ENCODE measurements around the gene AP1G2. TPM values are rescaled to one million over a fixed set of nuclear protein-coding genes. Genes with fewer than 3 reads are reported as not detected.

The AP1G2 gene
- total and polyA plus RNA-seq, 2 of the 13 experiments (the other 11 are each of a cell fraction or from before 2014, with no cell fraction given), result 96.9 to 611 TPM

- TF ChIP-seq REXO4 (CRISPR knock-in tag; IDR thresholded peaks at IDR 0.05; ENCODE audit: borderline replicate concordance), result no peak
- peak; percentile 95 for TF ChIP-seq SMAD3 (CRISPR knock-in tag; IDR thresholded peaks at IDR 0.05)
- TF ChIP-seq HNF4A (CRISPR knock-in tag; IDR thresholded peaks at IDR 0.05), result peak; percentile 90
- no peak for TF ChIP-seq CREBL2 (CRISPR knock-in tag; IDR thresholded peaks at IDR 0.05; ENCODE audit: borderline replicate concordance)
- TF ChIP-seq ZNF792 (CRISPR knock-in tag; IDR thresholded peaks at IDR 0.05), result peak; percentile 94
- TF ChIP-seq ZNF530 (CRISPR knock-in tag; IDR thresholded peaks at IDR 0.05; ENCODE audit: low read depth), result no peak
- peak; percentile 37; the same call in 1 of the 2 replicates for TF ChIP-seq SP5 (CRISPR knock-in tag; IDR thresholded peaks at IDR 0.05; ENCODE audit: borderline replicate concordance, low read depth)
- TF ChIP-seq, protein P1, sequence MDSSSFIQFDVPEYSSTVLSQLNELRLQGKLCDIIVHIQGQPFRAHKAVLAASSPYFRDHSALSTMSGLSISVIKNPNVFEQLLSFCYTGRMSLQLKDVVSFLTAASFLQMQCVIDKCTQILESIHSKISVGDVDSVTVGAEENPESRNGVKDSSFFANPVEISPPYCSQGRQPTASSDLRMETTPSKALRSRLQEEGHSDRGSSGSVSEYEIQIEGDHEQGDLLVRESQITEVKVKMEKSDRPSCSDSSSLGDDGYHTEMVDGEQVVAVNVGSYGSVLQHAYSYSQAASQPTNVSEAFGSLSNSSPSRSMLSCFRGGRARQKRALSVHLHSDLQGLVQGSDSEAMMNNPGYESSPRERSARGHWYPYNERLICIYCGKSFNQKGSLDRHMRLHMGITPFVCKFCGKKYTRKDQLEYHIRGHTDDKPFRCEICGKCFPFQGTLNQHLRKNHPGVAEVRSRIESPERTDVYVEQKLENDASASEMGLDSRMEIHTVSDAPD (CRISPR knock-in tag; IDR thresholded peaks at IDR 0.05), result no peak
- peak; percentile 95 for TF ChIP-seq POGZ (CRISPR knock-in tag; IDR thresholded peaks at IDR 0.05)
- no peak for TF ChIP-seq JDP2 (CRISPR knock-in tag; IDR thresholded peaks at IDR 0.05; ENCODE audit: borderline replicate concordance)
- no peak for TF ChIP-seq ZBTB14 (CRISPR knock-in tag; IDR thresholded peaks at IDR 0.05)
- TF ChIP-seq HMG20B (CRISPR knock-in tag; conservative IDR thresholded peaks at IDR 0.05), result peak; percentile 64
- TF ChIP-seq ZFP90 (CRISPR knock-in tag; IDR thresholded peaks at IDR 0.05; ENCODE audit: borderline replicate concordance), result 0 out of 2 replicates have a peak, but pooled peaks have one; percentile 74
- TF ChIP-seq ZNF878 (CRISPR knock-in tag; IDR thresholded peaks at IDR 0.05), result peak; percentile 83; the same call in 1 of the 2 replicates
- no peak; the same call in 1 of the 2 replicates for TF ChIP-seq SNAPC5 (CRISPR knock-in tag; IDR thresholded peaks at IDR 0.05; ENCODE audit: borderline replicate concordance)
- TF ChIP-seq, protein P2, sequence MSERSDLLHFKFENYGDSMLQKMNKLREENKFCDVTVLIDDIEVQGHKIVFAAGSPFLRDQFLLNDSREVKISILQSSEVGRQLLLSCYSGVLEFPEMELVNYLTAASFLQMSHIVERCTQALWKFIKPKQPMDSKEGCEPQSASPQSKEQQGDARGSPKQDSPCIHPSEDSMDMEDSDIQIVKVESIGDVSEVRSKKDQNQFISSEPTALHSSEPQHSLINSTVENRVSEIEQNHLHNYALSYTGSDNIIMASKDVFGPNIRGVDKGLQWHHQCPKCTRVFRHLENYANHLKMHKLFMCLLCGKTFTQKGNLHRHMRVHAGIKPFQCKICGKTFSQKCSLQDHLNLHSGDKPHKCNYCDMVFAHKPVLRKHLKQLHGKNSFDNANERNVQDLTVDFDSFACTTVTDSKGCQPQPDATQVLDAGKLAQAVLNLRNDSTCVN (CRISPR knock-in tag; IDR thresholded peaks at IDR 0.05; ENCODE audit: borderline replicate concordance), result peak; percentile 94
- peak; percentile 96 for TF ChIP-seq CBX1 (IDR thresholded peaks at IDR 0.05; ENCODE audit: low read depth)
- TF ChIP-seq ZNF598 (CRISPR knock-in tag; IDR thresholded peaks at IDR 0.05; ENCODE audit: borderline replicate concordance), result peak; percentile 79; the same call in 1 of the 2 replicates
- no peak for TF ChIP-seq BRCA1 (CRISPR knock-in tag; IDR thresholded peaks at IDR 0.05)
- TF ChIP-seq NFAT5 (CRISPR knock-in tag; IDR thresholded peaks at IDR 0.05), result no peak
These were observed 45.9 kb upstream of the AP1G2 start (continued) for GRCh38 chr14:23613242-23614070.
